GM10266 (cell line): ENCODE data around the gene FRMPD2.
A peak's percentile ranks its signal among the peaks of the same experiment; 100 is the strongest.

ENCODE experiments used
- DNase-seq: peaks from one replicate; pipeline ENCODE4 v3.0.0; 2012; ENCODE audit errors: extremely low spot score
- CTCF ChIP-seq: IDR thresholded peaks from 2 replicates; pipeline ENCODE4 v1.5.1; 2012; ENCODE audit warnings: mild to moderate bottlenecking, low read depth; ENCODE audit not compliant: control insufficient read depth, insufficient read depth; ENCODE audit errors: missing control alignments

FRMPD2 gene

GRCh38 chr10:48296576-48297098 is 22.1 kb upstream of the FRMPD2 start:
- no peak for TF ChIP-seq CTCF
- no peak for DNase-seq

- DNase-seq: no peak
- TF ChIP-seq CTCF: no peak
Measured at GRCh38 chr10:48294431-48294830, 19.9 kb upstream of the FRMPD2 start.

- no peak for TF ChIP-seq CTCF
- DNase-seq: no peak
Measured at GRCh38 chr10:48292616-48293015, 18.1 kb upstream of the FRMPD2 start.

- DNase-seq: no peak
- TF ChIP-seq CTCF: no peak
Measured at GRCh38 chr10:48291190-48291589, 16.7 kb upstream of the FRMPD2 start.

GRCh38 chr10:48290286-48290685 is 15.8 kb upstream of the FRMPD2 start:
- DNase-seq: no peak
- no peak for TF ChIP-seq CTCF

- DNase-seq: peak; percentile 56
- peak; percentile 94 for TF ChIP-seq CTCF
Measured at GRCh38 chr10:48289501-48290238, 15.2 kb upstream of the FRMPD2 start.

GRCh38 chr10:48288661-48289060 is 14.2 kb upstream of the FRMPD2 start:
- DNase-seq: no peak
- no peak for TF ChIP-seq CTCF
